GM12801 (cell line): ENCODE data around the gene JMJD6.

Experiments
- CTCF ChIP-seq: IDR thresholded peaks from one replicate; pipeline ENCODE4 v1.5.1; 2011; ENCODE audit warnings: control low read depth; ENCODE audit not compliant: insufficient read length; ENCODE audit errors: extremely low read depth

Gene JMJD6

GRCh38 chr17:76752006-76752405 is 25.6 kb upstream of the JMJD6 start:
- TF ChIP-seq CTCF, result no peak

GRCh38 chr17:76751416-76751993 is 25.1 kb upstream of the JMJD6 start:
- TF ChIP-seq CTCF, result no peak

GRCh38 chr17:76748657-76749056 is 22.3 kb upstream of the JMJD6 start:
- no peak for TF ChIP-seq CTCF

- no peak for TF ChIP-seq CTCF
Observed at GRCh38 chr17:76747716-76748363, 21.4 kb upstream of the JMJD6 start.

GRCh38 chr17:76744747-76745146 is 18.3 kb upstream of the JMJD6 start:
- TF ChIP-seq CTCF, result no peak

- TF ChIP-seq CTCF, result no peak
Observed at GRCh38 chr17:76742958-76743357, 16.6 kb upstream of the JMJD6 start.

- TF ChIP-seq CTCF, result no peak
Observed at GRCh38 chr17:76740329-76741118, 14.1 kb upstream of the JMJD6 start.
